ENCODE measurements around the gene SASH1. TPM values are rescaled to one million over a fixed set of nuclear protein-coding genes. Genes with fewer than 3 reads are reported as not detected.

Gene SASH1
- total RNA-seq, 1 experiment from 2014 or later: 42.0 TPM

DNA sequence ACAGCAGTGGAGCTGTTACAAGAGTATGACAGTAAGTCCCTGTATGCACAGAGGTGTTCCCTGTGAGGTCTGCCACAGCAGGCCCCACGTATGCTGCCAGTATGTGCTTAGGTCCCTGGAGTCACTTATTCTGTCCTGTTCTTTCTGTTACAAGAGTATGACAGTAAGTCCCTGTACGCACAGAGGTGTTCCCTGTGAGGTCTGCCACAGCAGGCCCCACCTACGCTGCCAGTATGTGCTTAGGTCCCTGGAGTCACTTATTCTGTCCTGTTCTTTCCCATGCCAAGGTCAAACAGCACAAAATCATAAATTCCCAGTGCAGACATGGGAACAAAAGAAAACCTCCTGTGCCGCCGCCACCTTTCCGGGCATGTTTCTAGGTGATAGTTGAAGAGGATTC lies 192.2 kb downstream of the SASH1 start:
- Mint-ChIP-seq H3K9me3 (ENCODE audit: unreplicated experiment) (no peaks in the 10 kb centered on the region), H3K36me3 (ENCODE audit: insufficient read depth, unreplicated experiment) (peaks cover 30% of the 10 kb centered on the region), H3K4me1 (ENCODE audit: low read depth, unreplicated experiment) (no peaks in the 10 kb centered on the region), H3K4me3 (ENCODE audit: unreplicated experiment) (no peak overlapping the region), H3K27ac (ENCODE audit: unreplicated experiment) (no peak overlapping the region), H3K27me3 (ENCODE audit: insufficient read depth, unreplicated experiment) (no peaks in the 10 kb centered on the region)
- CTCF ChIA-PET: no interaction called here
- Histone ChIP-seq H3K36me3 (ENCODE audit: control insufficient read depth, insufficient read depth, low read length) (no peaks in the 10 kb centered on the region), H3K27me3 (replicated peaks; ENCODE audit: control insufficient read depth, insufficient read depth, low read length) (no peaks in the 10 kb centered on the region), H3K9me3 (no peaks in the 10 kb centered on the region), H3K4me1 (no peaks in the 10 kb centered on the region), H3K4me3 (ENCODE audit: low read depth, low read length) (no peak overlapping the region)
- BruUV-seq (replicated peaks): no TSS peak
- intact Hi-C loops (cut with micrococcal nuclease; ENCODE audit: unreplicated experiment): no loop called here
- DNase-seq: no peak
- TF ChIP-seq, protein P1, sequence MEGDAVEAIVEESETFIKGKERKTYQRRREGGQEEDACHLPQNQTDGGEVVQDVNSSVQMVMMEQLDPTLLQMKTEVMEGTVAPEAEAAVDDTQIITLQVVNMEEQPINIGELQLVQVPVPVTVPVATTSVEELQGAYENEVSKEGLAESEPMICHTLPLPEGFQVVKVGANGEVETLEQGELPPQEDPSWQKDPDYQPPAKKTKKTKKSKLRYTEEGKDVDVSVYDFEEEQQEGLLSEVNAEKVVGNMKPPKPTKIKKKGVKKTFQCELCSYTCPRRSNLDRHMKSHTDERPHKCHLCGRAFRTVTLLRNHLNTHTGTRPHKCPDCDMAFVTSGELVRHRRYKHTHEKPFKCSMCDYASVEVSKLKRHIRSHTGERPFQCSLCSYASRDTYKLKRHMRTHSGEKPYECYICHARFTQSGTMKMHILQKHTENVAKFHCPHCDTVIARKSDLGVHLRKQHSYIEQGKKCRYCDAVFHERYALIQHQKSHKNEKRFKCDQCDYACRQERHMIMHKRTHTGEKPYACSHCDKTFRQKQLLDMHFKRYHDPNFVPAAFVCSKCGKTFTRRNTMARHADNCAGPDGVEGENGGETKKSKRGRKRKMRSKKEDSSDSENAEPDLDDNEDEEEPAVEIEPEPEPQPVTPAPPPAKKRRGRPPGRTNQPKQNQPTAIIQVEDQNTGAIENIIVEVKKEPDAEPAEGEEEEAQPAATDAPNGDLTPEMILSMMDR (IDR thresholded peaks at IDR 0.05; ENCODE audit: insufficient read depth in 1 of 2, low read depth in 1 of 2, low read length in 1 of 2, severe bottlenecking in 1 of 2, unreplicated experiment in 1 of 2): no peak
- POLR2A ChIA-PET: no interaction called here

DNA sequence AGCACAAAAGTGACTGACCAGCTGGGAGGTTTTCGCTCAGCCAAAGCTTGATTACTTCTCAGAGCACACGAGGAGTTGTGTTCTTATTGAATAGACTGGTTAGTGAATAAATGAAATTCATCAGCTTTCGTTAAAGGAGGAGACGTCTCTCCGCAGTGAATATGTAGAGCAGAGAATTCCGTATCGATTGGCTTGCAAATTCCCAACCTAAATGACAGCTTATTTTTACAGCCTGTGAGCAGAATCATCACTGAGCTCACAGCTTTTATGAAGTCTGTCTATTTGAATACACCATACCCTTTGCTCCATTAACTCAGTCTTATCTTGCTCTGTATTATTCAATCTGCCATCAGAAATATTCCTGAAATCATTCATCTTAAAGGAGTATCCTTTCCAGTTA lies 192.7 kb downstream of the SASH1 start:
- Mint-ChIP-seq H3K27ac (ENCODE audit: unreplicated experiment) (no peak overlapping the region), H3K36me3 (ENCODE audit: insufficient read depth, unreplicated experiment) (peaks cover 32% of the 10 kb centered on the region), H3K4me3 (ENCODE audit: unreplicated experiment) (no peak overlapping the region), H3K9me3 (ENCODE audit: unreplicated experiment) (no peaks in the 10 kb centered on the region), H3K27me3 (ENCODE audit: insufficient read depth, unreplicated experiment) (no peaks in the 10 kb centered on the region), H3K4me1 (ENCODE audit: low read depth, unreplicated experiment) (no peaks in the 10 kb centered on the region)
- Histone ChIP-seq H3K4me3 (ENCODE audit: low read depth, low read length) (no peak overlapping the region), H3K4me1 (no peaks in the 10 kb centered on the region), H3K36me3 (ENCODE audit: control insufficient read depth, insufficient read depth, low read length) (no peaks in the 10 kb centered on the region), H3K9me3 (no peaks in the 10 kb centered on the region), H3K27me3 (replicated peaks; ENCODE audit: control insufficient read depth, insufficient read depth, low read length) (no peaks in the 10 kb centered on the region)
- no TSS peak for BruUV-seq (replicated peaks)
- no peak for DNase-seq
- TF ChIP-seq, protein P1 (IDR thresholded peaks at IDR 0.05; ENCODE audit: insufficient read depth in 1 of 2, low read depth in 1 of 2, low read length in 1 of 2, severe bottlenecking in 1 of 2, unreplicated experiment in 1 of 2): no peak
- CTCF ChIA-PET: no interaction called here
- intact Hi-C loops (cut with micrococcal nuclease; ENCODE audit: unreplicated experiment): no loop called here
- POLR2A ChIA-PET: no interaction called here

DNA sequence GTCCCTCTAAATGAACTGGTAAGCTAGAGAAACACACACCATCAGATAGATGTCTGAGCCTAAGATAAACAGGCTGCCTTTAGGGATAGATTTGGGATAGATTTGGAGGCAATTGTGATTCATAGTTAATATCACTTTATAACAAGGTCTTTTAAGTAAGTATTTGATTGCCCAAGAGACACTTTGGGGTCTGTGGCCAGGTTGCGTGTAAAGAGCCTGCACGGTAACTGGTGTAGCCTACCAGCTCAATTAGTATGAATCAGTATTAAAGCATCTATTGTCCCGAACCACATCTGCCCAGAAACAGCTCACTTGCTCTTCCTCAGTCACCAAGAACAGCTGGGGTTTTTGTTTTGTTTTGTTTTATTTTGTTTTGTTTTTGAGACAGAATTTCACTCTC lies 193.3 kb downstream of the SASH1 start:
- H3K4me3 ChIP-seq (ENCODE audit: low read depth, low read length): no peak overlapping the region
- Mint-ChIP-seq H3K36me3 (ENCODE audit: insufficient read depth, unreplicated experiment) (peaks cover 37% of the 10 kb centered on the region), H3K4me3 (ENCODE audit: unreplicated experiment) (no peak overlapping the region), H3K27me3 (ENCODE audit: insufficient read depth, unreplicated experiment) (no peaks in the 10 kb centered on the region), H3K9me3 (ENCODE audit: unreplicated experiment) (no peaks in the 10 kb centered on the region), H3K27ac (ENCODE audit: unreplicated experiment) (no peak overlapping the region), H3K4me1 (ENCODE audit: low read depth, unreplicated experiment) (no peaks in the 10 kb centered on the region)
- ChIA-PET CTCF (no interaction called here), POLR2A (no interaction called here)
- no TSS peak for BruUV-seq (replicated peaks)
- TF ChIP-seq, protein P1 (IDR thresholded peaks at IDR 0.05; ENCODE audit: insufficient read depth in 1 of 2, low read depth in 1 of 2, low read length in 1 of 2, severe bottlenecking in 1 of 2, unreplicated experiment in 1 of 2): no peak
- no peaks in the 10 kb centered on the region for H3K36me3 ChIP-seq (ENCODE audit: control insufficient read depth, insufficient read depth, low read length)
- H3K9me3 ChIP-seq: no peaks in the 10 kb centered on the region
- no peaks in the 10 kb centered on the region for H3K27me3 ChIP-seq (replicated peaks; ENCODE audit: control insufficient read depth, insufficient read depth, low read length)
- intact Hi-C loops (cut with micrococcal nuclease; ENCODE audit: unreplicated experiment): no loop called here
- no peak for DNase-seq
- H3K4me1 ChIP-seq: no peaks in the 10 kb centered on the region
